ENCODE measurements around the gene PTCH2. TPM values are rescaled to one million over a fixed set of nuclear protein-coding genes. Genes with fewer than 3 reads are reported as not detected.

PTCH2 gene
- total and polyA plus RNA-seq, 2 of the 13 experiments (the other 11 are each of a cell fraction or from before 2014, with no cell fraction given): 0.60 to 1.5 TPM

DNA sequence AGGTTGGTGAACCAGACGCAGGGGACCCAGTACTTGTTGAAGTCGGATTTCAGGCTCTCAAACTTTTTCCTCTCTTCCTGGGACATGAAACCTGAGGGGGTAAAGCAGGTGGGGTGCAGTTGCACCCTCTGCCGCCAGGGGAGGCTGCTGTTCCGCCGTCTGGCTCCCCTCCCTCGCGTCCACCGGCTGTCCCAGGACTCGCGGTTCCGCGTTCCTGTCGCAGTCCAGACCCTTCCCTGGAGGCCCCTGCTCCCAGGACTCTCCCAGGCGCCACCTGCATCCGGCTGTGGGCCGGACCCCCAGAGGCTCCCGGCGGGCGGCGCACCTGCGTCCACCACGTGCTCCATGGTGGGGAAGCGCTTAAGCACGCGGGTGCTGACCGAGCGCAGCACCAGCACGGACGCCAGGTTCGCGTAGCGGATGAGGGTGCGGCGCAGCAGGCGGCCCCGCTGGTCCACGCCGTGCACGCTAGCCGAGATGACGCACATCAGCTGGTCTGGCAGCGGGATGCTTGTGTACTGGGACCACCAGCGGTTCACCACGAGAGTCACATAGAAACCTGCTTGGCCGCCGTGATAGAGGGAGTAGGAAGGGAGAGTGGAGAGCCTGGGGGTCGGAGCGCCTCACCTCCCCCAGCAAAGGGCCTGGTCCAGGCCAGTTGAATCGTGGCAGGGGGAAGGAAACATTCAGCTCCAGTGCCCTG, 56.8 kb downstream of the PTCH2 start (continued):
- TF ChIP-seq RBAK (CRISPR knock-in tag; IDR thresholded peaks at IDR 0.05) (no peak), KDM5A (IDR thresholded peaks at IDR 0.05; ENCODE audit: borderline replicate concordance, low read length) (no peak), EEA1 (CRISPR knock-in tag; IDR thresholded peaks at IDR 0.05; ENCODE audit: borderline replicate concordance) (peak; percentile 32; the same call in 1 of the 2 replicates), ZNF12 (CRISPR knock-in tag; IDR thresholded peaks at IDR 0.05) (no peak), ZNF33A (CRISPR knock-in tag; IDR thresholded peaks at IDR 0.05; ENCODE audit: borderline replicate concordance) (no peak), NFATC3 (CRISPR knock-in tag; IDR thresholded peaks at IDR 0.05) (no peak), ZNF619 (CRISPR knock-in tag; IDR thresholded peaks at IDR 0.05) (peak; percentile 74; the same call in 1 of the 2 replicates), RBFOX2 (IDR thresholded peaks at IDR 0.05; ENCODE audit: low read depth, low read length) (peak; percentile 76), SRY (CRISPR knock-in tag; IDR thresholded peaks at IDR 0.05) (no peak), ZNF781 (CRISPR knock-in tag; IDR thresholded peaks at IDR 0.05; ENCODE audit: borderline replicate concordance, not compliant biosample characterization) (peak; percentile 52), ZMYM4 (CRISPR knock-in tag; IDR thresholded peaks at IDR 0.05) (0 out of 2 replicates have a peak, but pooled peaks have one; percentile 25), ZSCAN9 (CRISPR knock-in tag; IDR thresholded peaks at IDR 0.05; ENCODE audit: borderline replicate concordance) (0 out of 2 replicates have a peak, but pooled peaks have one; percentile 49), ZNF713 (CRISPR knock-in tag; IDR thresholded peaks at IDR 0.05) (0 out of 2 replicates have a peak, but pooled peaks have one; percentile 54), ZBTB38 (CRISPR knock-in tag; IDR thresholded peaks at IDR 0.05) (peak; percentile 98), ZNF264 (CRISPR knock-in tag; IDR thresholded peaks at IDR 0.05) (no peak), ZNF660 (CRISPR knock-in tag; IDR thresholded peaks at IDR 0.05; ENCODE audit: borderline replicate concordance, low read depth) (no peak), ZNF431 (CRISPR knock-in tag; IDR thresholded peaks at IDR 0.05; ENCODE audit: borderline replicate concordance, low read depth) (no peak)
- TF ChIP-seq, protein P1, sequence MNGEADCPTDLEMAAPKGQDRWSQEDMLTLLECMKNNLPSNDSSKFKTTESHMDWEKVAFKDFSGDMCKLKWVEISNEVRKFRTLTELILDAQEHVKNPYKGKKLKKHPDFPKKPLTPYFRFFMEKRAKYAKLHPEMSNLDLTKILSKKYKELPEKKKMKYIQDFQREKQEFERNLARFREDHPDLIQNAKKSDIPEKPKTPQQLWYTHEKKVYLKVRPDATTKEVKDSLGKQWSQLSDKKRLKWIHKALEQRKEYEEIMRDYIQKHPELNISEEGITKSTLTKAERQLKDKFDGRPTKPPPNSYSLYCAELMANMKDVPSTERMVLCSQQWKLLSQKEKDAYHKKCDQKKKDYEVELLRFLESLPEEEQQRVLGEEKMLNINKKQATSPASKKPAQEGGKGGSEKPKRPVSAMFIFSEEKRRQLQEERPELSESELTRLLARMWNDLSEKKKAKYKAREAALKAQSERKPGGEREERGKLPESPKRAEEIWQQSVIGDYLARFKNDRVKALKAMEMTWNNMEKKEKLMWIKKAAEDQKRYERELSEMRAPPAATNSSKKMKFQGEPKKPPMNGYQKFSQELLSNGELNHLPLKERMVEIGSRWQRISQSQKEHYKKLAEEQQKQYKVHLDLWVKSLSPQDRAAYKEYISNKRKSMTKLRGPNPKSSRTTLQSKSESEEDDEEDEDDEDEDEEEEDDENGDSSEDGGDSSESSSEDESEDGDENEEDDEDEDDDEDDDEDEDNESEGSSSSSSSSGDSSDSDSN (CRISPR knock-in tag; IDR thresholded peaks at IDR 0.05): peak; percentile 72
- TF ChIP-seq, protein P2, sequence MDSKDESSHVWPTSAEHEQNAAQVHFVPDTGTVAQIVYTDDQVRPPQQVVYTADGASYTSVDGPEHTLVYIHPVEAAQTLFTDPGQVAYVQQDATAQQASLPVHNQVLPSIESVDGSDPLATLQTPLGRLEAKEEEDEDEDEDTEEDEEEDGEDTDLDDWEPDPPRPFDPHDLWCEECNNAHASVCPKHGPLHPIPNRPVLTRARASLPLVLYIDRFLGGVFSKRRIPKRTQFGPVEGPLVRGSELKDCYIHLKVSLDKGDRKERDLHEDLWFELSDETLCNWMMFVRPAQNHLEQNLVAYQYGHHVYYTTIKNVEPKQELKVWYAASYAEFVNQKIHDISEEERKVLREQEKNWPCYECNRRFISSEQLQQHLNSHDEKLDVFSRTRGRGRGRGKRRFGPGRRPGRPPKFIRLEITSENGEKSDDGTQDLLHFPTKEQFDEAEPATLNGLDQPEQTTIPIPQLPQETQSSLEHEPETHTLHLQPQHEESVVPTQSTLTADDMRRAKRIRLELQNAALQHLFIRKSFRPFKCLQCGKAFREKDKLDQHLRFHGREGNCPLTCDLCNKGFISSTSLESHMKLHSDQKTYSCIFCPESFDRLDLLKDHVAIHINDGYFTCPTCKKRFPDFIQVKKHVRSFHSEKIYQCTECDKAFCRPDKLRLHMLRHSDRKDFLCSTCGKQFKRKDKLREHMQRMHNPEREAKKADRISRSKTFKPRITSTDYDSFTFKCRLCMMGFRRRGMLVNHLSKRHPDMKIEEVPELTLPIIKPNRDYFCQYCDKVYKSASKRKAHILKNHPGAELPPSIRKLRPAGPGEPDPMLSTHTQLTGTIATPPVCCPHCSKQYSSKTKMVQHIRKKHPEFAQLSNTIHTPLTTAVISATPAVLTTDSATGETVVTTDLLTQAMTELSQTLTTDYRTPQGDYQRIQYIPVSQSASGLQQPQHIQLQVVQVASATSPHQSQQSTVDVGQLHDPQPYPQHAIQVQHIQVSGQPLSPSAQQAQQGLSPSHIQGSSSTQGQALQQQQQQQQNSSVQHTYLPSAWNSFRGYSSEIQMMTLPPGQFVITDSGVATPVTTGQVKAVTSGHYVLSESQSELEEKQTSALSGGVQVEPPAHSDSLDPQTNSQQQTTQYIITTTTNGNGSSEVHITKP (CRISPR knock-in tag; IDR thresholded peaks at IDR 0.05; ENCODE audit: low read depth): 0 out of 2 replicates have a peak, but pooled peaks have one; percentile 39
- TF ChIP-seq, protein P3, sequence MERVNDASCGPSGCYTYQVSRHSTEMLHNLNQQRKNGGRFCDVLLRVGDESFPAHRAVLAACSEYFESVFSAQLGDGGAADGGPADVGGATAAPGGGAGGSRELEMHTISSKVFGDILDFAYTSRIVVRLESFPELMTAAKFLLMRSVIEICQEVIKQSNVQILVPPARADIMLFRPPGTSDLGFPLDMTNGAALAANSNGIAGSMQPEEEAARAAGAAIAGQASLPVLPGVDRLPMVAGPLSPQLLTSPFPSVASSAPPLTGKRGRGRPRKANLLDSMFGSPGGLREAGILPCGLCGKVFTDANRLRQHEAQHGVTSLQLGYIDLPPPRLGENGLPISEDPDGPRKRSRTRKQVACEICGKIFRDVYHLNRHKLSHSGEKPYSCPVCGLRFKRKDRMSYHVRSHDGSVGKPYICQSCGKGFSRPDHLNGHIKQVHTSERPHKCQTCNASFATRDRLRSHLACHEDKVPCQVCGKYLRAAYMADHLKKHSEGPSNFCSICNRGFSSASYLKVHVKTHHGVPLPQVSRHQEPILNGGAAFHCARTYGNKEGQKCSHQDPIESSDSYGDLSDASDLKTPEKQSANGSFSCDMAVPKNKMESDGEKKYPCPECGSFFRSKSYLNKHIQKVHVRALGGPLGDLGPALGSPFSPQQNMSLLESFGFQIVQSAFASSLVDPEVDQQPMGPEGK (CRISPR knock-in tag; IDR thresholded peaks at IDR 0.05): peak; percentile 53
- TF ChIP-seq, protein P4, sequence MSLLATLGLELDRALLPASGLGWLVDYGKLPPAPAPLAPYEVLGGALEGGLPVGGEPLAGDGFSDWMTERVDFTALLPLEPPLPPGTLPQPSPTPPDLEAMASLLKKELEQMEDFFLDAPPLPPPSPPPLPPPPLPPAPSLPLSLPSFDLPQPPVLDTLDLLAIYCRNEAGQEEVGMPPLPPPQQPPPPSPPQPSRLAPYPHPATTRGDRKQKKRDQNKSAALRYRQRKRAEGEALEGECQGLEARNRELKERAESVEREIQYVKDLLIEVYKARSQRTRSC (CRISPR knock-in tag; IDR thresholded peaks at IDR 0.05; ENCODE audit: low read depth): no peak

Data from HepG2 (cell line).